ENCODE data around the gene EML1. TPM values are rescaled to one million over a fixed set of nuclear protein-coding genes. Genes with fewer than 3 reads are reported as not detected.

Gene EML1
- total RNA-seq, 2 donors from 2014 or later, result 23.6 to 34.6 TPM

DNA sequence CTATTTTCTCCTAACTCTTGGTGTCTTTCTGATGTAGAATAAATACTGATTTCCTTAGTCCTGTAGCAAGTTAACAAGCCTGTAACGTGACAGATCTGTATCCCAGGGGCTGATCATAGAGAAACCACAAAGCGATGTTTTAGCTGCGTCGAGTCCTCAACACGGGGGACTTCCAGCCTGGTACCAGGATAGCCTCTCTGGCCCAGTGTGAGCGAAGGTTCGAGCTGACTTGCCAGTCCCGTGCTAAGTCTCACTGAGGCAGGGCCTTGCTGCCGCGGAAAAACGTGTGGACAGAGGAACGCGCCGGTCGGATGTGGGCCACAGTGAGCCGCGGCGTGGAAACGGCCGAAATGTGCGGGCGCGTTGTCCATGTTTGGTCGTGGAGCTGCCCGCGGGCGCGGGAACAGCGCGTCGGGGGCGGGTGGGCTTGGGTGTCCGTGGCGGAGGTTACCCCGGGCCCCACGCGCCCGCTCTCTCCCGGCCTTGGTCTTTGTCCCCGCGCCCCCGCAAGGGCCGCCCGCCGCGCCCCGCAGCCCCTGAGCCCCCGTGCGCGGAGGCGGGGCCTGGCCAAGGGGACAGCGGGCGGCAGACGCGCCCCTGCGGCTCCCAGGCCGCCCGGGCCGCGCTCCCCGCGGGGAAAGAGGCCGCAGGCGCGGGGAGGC is 531 bp upstream of the EML1 start:
- DNase-seq (peak; percentile 24 to 41 (median 34)), ATAC-seq (peak; percentile 5)
- Histone ChIP-seq H3K9me3 (no peaks in the 10 kb centered on the region), H3K4me1 (peaks cover 45% of the 10 kb centered on the region), H3K36me3 (replicated peaks in 1 of 2; ENCODE audit: insufficient read depth in 1 of 2, low read depth in 2 of 2) (no peaks in the 10 kb centered on the region), H3K27ac (peak overlapping the region; percentile 41 to 85 (median 78)), H3K4me3 (peak overlapping the region; percentile 28 to 29), H3K27me3 (no peaks in the 10 kb centered on the region)
- WGBS, 2 donors, result 11 to 24% methylated on average over 11 to 35 of the region's 65 CpGs
- intact Hi-C loops (cut with DNase I), result no loop called here
- TF ChIP-seq POLR2A (IDR thresholded peaks at IDR 0.05), result peak in 1 of 3 donors; percentile 4
- TF ChIP-seq CTCF (IDR thresholded peaks at IDR 0.05), result no peak

GRCh38 chr14:99794151-99794780 is 1.1 kb downstream of the EML1 start:
- H3K36me3 ChIP-seq (replicated peaks in 1 of 2; ENCODE audit: insufficient read depth in 1 of 2, low read depth in 2 of 2), result no peaks in the 10 kb centered on the region
- ATAC-seq, result no peak
- intact Hi-C loops (cut with DNase I), result no loop called here
- no peaks in the 10 kb centered on the region for H3K9me3 ChIP-seq
- no peak for TF ChIP-seq CTCF (IDR thresholded peaks at IDR 0.05)
- TF ChIP-seq POLR2A (IDR thresholded peaks at IDR 0.05), result no peak
- H3K27ac ChIP-seq, result no peak overlapping the region
- no peak for DNase-seq
- peaks cover 40% of the 10 kb centered on the region for H3K4me1 ChIP-seq
- WGBS, 2 donors, result 36 to 45% methylated on average over 4 of the region's 4 CpGs
- H3K4me3 ChIP-seq, result no peak overlapping the region
- H3K27me3 ChIP-seq, result no peaks in the 10 kb centered on the region

GRCh38 chr14:99795046-99795445 is 1.8 kb downstream of the EML1 start:
- Histone ChIP-seq H3K9me3 (no peaks in the 10 kb centered on the region), H3K36me3 (replicated peaks in 1 of 2; ENCODE audit: insufficient read depth in 1 of 2, low read depth in 2 of 2) (no peaks in the 10 kb centered on the region), H3K27ac (no peak overlapping the region), H3K4me1 (peaks cover 40% of the 10 kb centered on the region), H3K4me3 (no peak overlapping the region), H3K27me3 (no peaks in the 10 kb centered on the region)
- no peak for TF ChIP-seq POLR2A (IDR thresholded peaks at IDR 0.05)
- no peak for TF ChIP-seq CTCF (IDR thresholded peaks at IDR 0.05)
- intact Hi-C loops (cut with DNase I), result no loop called here
- 76 to 80% methylated on average over 4 of the region's 4 CpGs for WGBS, 2 donors
- DNase-seq (no peak), ATAC-seq (no peak)

DNA sequence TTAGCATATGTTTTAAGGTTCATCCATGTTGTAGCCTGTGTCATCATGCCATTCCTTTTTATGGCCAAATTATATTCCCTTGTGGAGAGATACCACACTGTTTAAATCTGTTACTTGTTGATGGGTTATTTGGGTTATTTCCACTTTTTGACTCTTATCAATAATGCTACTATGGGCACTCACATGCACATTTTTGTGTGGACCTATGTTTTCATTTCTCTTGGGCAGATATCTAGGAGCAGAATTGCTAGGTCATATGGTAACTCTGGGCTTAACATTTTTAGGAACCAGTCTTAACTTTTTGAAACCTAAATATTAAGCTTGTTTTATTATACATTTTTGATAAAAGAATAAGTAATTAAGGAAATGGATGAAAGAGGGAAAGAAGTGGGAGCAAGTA is 4.0 kb downstream of the EML1 start:
- Histone ChIP-seq H3K4me1 (peaks cover 20% of the 10 kb centered on the region), H3K36me3 (replicated peaks in 1 of 2; ENCODE audit: insufficient read depth in 1 of 2, low read depth in 2 of 2) (no peaks in the 10 kb centered on the region), H3K27me3 (no peaks in the 10 kb centered on the region), H3K4me3 (no peak overlapping the region), H3K9me3 (no peaks in the 10 kb centered on the region), H3K27ac (no peak overlapping the region)
- ATAC-seq, result no peak
- intact Hi-C loops (cut with DNase I), result no loop called here
- no peak for DNase-seq
- TF ChIP-seq POLR2A (IDR thresholded peaks at IDR 0.05) (no peak), CTCF (IDR thresholded peaks at IDR 0.05) (no peak)

DNA sequence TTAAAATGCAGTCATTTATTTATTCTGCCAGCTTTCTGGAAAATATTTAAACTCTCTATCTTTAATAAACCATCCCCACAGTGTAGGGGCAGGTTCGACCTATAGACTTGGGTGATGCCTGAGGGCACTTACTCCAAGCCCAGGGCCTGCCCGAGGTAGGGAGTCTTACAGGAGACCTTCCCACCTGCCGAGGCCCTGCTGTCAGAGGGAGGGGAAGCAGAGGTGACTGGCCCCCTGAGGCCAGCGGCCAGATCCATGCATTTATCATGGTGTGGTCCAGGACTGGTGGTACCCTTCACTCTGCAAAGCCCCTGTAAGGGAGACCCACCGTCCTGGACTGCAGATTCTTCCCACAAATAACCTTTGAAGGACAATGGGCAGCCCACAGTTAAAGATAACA is 7.6 kb downstream of the EML1 start:
- ATAC-seq, result no peak
- H3K27ac ChIP-seq, result no peak overlapping the region

More for the DNA sequence above, 7.6 kb downstream of the EML1 start:
- Histone ChIP-seq H3K4me1 (no peaks in the 10 kb centered on the region), H3K27me3 (no peaks in the 10 kb centered on the region), H3K4me3 (no peak overlapping the region), H3K36me3 (replicated peaks in 1 of 2; ENCODE audit: insufficient read depth in 1 of 2, low read depth in 2 of 2) (no peaks in the 10 kb centered on the region), H3K9me3 (no peaks in the 10 kb centered on the region)
- TF ChIP-seq POLR2A (IDR thresholded peaks at IDR 0.05) (no peak), CTCF (IDR thresholded peaks at IDR 0.05) (no peak)
- DNase-seq, result no peak
- WGBS, 2 donors, result 79 to 81% methylated on average over 5 of the region's 5 CpGs
- intact Hi-C loops (cut with DNase I), result no loop called here

Data from body of pancreas (tissue), 4 donors.